Neutrophil (primary cell): ENCODE measurements around the gene GH1.

Experiments used
- H3K27ac ChIP-seq: fragments of 200-600 bp; sonication (generic); 2 replicates; pipeline ENCODE4 v1.5.1; 2016; ENCODE audit warnings: mild to moderate bottlenecking, moderate library complexity
- H3K27me3 ChIP-seq: fragments of 200-600 bp; sonication (generic); 2 replicates; pipeline ENCODE4 v1.6.0; 2016; ENCODE audit warnings: mild to moderate bottlenecking
- H3K36me3 ChIP-seq: fragments of 200-600 bp; sonication (generic); 2 replicates; pipeline ENCODE4 v1.5.1; 2017
- H3K4me1 ChIP-seq, 2 experiments: fragments of 200-600 bp in 1 of 2; sonication (generic) in 1 of 2; 1 replicate in 1 of 2; 2 replicates in 1 of 2; pipeline versions ENCODE4 v1.5.1 to v1.6.1; 2013 to 2016; ENCODE audit warnings: low read depth in 1 of 2, low read length in 1 of 2, mild to moderate bottlenecking in 1 of 2, moderate library complexity in 1 of 2; ENCODE audit not compliant: control insufficient read depth in 1 of 2, insufficient read depth in 1 of 2
- H3K4me3 ChIP-seq, 2 experiments: fragments of 200-600 bp in 1 of 2; sonication (generic) in 1 of 2; 1 replicate in 1 of 2; 2 replicates in 1 of 2; pipeline ENCODE4 v1.5.1; 2013 to 2016; ENCODE audit warnings: low read depth in 1 of 2, low read length in 1 of 2, mild to moderate bottlenecking in 1 of 2, moderate library complexity in 1 of 2
- H3K9me3 ChIP-seq: fragments of 200-600 bp; sonication (generic); 2 replicates; pipeline ENCODE4 v1.5.1; 2016
- CTCF ChIP-seq: fragments of 200-600 bp; sonication (generic); IDR thresholded peaks from 2 replicates; pipeline ENCODE4 v1.5.1; 2016; ENCODE audit warnings: antibody characterized with exemption

Gene GH1

GRCh38 chr17:63942309-63942985 lies 23.8 kb upstream of the GH1 start:
- Histone ChIP-seq H3K27ac (no peak overlapping the region), H3K27me3 (no peaks in the 10 kb centered on the region), H3K36me3 (no peaks in the 10 kb centered on the region), H3K4me3 (no peak overlapping the region), H3K4me1 (peaks cover 14 to 16% of the 10 kb centered on the region in 2 experiments), H3K9me3 (no peaks in the 10 kb centered on the region)
- TF ChIP-seq CTCF, result no peak

- Histone ChIP-seq H3K27me3 (no peaks in the 10 kb centered on the region), H3K36me3 (no peaks in the 10 kb centered on the region), H3K9me3 (no peaks in the 10 kb centered on the region), H3K4me1 (peaks cover 13 to 14% of the 10 kb centered on the region in 2 experiments), H3K4me3 (no peak overlapping the region), H3K27ac (no peak overlapping the region)
- TF ChIP-seq CTCF, result no peak
Observed at GRCh38 chr17:63941751-63942150, 23.1 kb upstream of the GH1 start.

- Histone ChIP-seq H3K27me3 (no peaks in the 10 kb centered on the region), H3K4me1 (peaks cover 7 to 8% of the 10 kb centered on the region in 2 experiments), H3K4me3 (no peak overlapping the region), H3K27ac (no peak overlapping the region), H3K9me3 (no peaks in the 10 kb centered on the region), H3K36me3 (no peaks in the 10 kb centered on the region)
- TF ChIP-seq CTCF, result no peak
Observed at GRCh38 chr17:63941162-63941561, 22.5 kb upstream of the GH1 start.

- H3K36me3 ChIP-seq, result no peaks in the 10 kb centered on the region
- H3K4me3 ChIP-seq, result no peak overlapping the region
- no peak for TF ChIP-seq CTCF
- no peaks in the 10 kb centered on the region for H3K9me3 ChIP-seq
- peaks cover under 1 to 2% of the 10 kb centered on the region in 2 experiments for H3K4me1 ChIP-seq
- no peaks in the 10 kb centered on the region for H3K27me3 ChIP-seq
- H3K27ac ChIP-seq, result no peak overlapping the region
Observed at GRCh38 chr17:63940584-63940983, 21.9 kb upstream of the GH1 start.

GRCh38 chr17:63939884-63940283 lies 21.2 kb upstream of the GH1 start:
- H3K36me3 ChIP-seq, result no peaks in the 10 kb centered on the region
- no peaks in the 10 kb centered on the region for H3K27me3 ChIP-seq
- no peaks in the 10 kb centered on the region for H3K9me3 ChIP-seq
- no peaks in the 10 kb centered on the region for H3K4me1 ChIP-seq
- H3K4me3 ChIP-seq, result no peak overlapping the region
- TF ChIP-seq CTCF, result no peak
- no peak overlapping the region for H3K27ac ChIP-seq
